ENCODE measurements around the gene SEC14L5. TPM values are rescaled to one million over a fixed set of nuclear protein-coding genes. Genes with fewer than 3 reads are reported as not detected.
A peak's percentile ranks its signal among the peaks of the same experiment; 100 is the strongest.

SEC14L5 gene
- total RNA-seq, 1 donor, result under 0.01 TPM

GRCh38 chr16:5054876-5055865 lies 97.0 kb downstream of the SEC14L5 start:
- no peak overlapping the region for H3K4me3 ChIP-seq (ENCODE audit: insufficient read depth, low read length)
- no peak for DNase-seq (ENCODE audit: insufficient read length, low spot score, missing footprints)
- H3K4me1 ChIP-seq (ENCODE audit: insufficient read depth, low read length), result no peaks in the 10 kb centered on the region
- H3K4me2 ChIP-seq (ENCODE audit: insufficient read depth, low read length), result no peak overlapping the region
- H4K20me1 ChIP-seq (ENCODE audit: insufficient read depth, low read length), result no peaks in the 10 kb centered on the region
- H3K27ac ChIP-seq (ENCODE audit: low read depth, low read length), result no peak overlapping the region
- no peak overlapping the region for H2AFZ ChIP-seq (ENCODE audit: low read length)
- H3K79me2 ChIP-seq (ENCODE audit: insufficient read depth, low read length), result no peaks in the 10 kb centered on the region
- TF ChIP-seq CTCF (IDR thresholded peaks at IDR 0.05; ENCODE audit: extremely low read depth, low read depth, low read length), result no peak
- peaks cover 5% of the 10 kb centered on the region for H3K27me3 ChIP-seq (ENCODE audit: insufficient read depth, low read length)
- no peaks in the 10 kb centered on the region for H3K36me3 ChIP-seq (ENCODE audit: insufficient read depth, low read length)
- no peaks in the 10 kb centered on the region for H3K9me3 ChIP-seq (ENCODE audit: low read depth, low read length)

GRCh38 chr16:5056352-5056751 lies 98.2 kb downstream of the SEC14L5 start:
- peaks cover 3% of the 10 kb centered on the region for H3K27me3 ChIP-seq (ENCODE audit: insufficient read depth, low read length)
- H3K36me3 ChIP-seq (ENCODE audit: insufficient read depth, low read length), result no peaks in the 10 kb centered on the region
- DNase-seq (ENCODE audit: insufficient read length, low spot score, missing footprints), result peak; percentile 88
- H3K4me1 ChIP-seq (ENCODE audit: insufficient read depth, low read length), result no peaks in the 10 kb centered on the region
- H3K4me3 ChIP-seq (ENCODE audit: insufficient read depth, low read length), result no peak overlapping the region
- no peaks in the 10 kb centered on the region for H4K20me1 ChIP-seq (ENCODE audit: insufficient read depth, low read length)
- no peaks in the 10 kb centered on the region for H3K9me3 ChIP-seq (ENCODE audit: low read depth, low read length)
- no peak overlapping the region for H3K4me2 ChIP-seq (ENCODE audit: insufficient read depth, low read length)
- no peak overlapping the region for H3K27ac ChIP-seq (ENCODE audit: low read depth, low read length)
- no peaks in the 10 kb centered on the region for H3K79me2 ChIP-seq (ENCODE audit: insufficient read depth, low read length)
- H2AFZ ChIP-seq (ENCODE audit: low read length), result peak overlapping the region; percentile 6
- TF ChIP-seq CTCF (IDR thresholded peaks at IDR 0.05; ENCODE audit: extremely low read depth, low read depth, low read length), result peak; percentile 51

- Histone ChIP-seq H3K4me1 (ENCODE audit: insufficient read depth, low read length) (no peaks in the 10 kb centered on the region), H4K20me1 (ENCODE audit: insufficient read depth, low read length) (no peaks in the 10 kb centered on the region), H3K27ac (ENCODE audit: low read depth, low read length) (no peak overlapping the region), H3K4me2 (ENCODE audit: insufficient read depth, low read length) (no peak overlapping the region), H3K9me3 (ENCODE audit: low read depth, low read length) (no peaks in the 10 kb centered on the region), H2AFZ (ENCODE audit: low read length) (no peak overlapping the region), H3K36me3 (ENCODE audit: insufficient read depth, low read length) (no peaks in the 10 kb centered on the region), H3K79me2 (ENCODE audit: insufficient read depth, low read length) (no peaks in the 10 kb centered on the region), H3K27me3 (ENCODE audit: insufficient read depth, low read length) (peaks cover 16% of the 10 kb centered on the region), H3K4me3 (ENCODE audit: insufficient read depth, low read length) (no peak overlapping the region)
- peak; percentile 14 for TF ChIP-seq CTCF (IDR thresholded peaks at IDR 0.05; ENCODE audit: extremely low read depth, low read depth, low read length)
- no peak for DNase-seq (ENCODE audit: insufficient read length, low spot score, missing footprints)
Observed at GRCh38 chr16:5058476-5058875, 100.3 kb downstream of the SEC14L5 start.

- H4K20me1 ChIP-seq (ENCODE audit: insufficient read depth, low read length), result no peaks in the 10 kb centered on the region
- no peak overlapping the region for H3K4me2 ChIP-seq (ENCODE audit: insufficient read depth, low read length)
- H3K9me3 ChIP-seq (ENCODE audit: low read depth, low read length), result no peaks in the 10 kb centered on the region
- H3K4me3 ChIP-seq (ENCODE audit: insufficient read depth, low read length), result no peak overlapping the region
- peaks cover 20% of the 10 kb centered on the region for H3K27me3 ChIP-seq (ENCODE audit: insufficient read depth, low read length)
- H3K27ac ChIP-seq (ENCODE audit: low read depth, low read length), result no peak overlapping the region
- no peaks in the 10 kb centered on the region for H3K79me2 ChIP-seq (ENCODE audit: insufficient read depth, low read length)
- TF ChIP-seq CTCF (IDR thresholded peaks at IDR 0.05; ENCODE audit: extremely low read depth, low read depth, low read length), result no peak
- DNase-seq (ENCODE audit: insufficient read length, low spot score, missing footprints), result no peak
- no peaks in the 10 kb centered on the region for H3K4me1 ChIP-seq (ENCODE audit: insufficient read depth, low read length)
- H3K36me3 ChIP-seq (ENCODE audit: insufficient read depth, low read length), result no peaks in the 10 kb centered on the region
- no peak overlapping the region for H2AFZ ChIP-seq (ENCODE audit: low read length)
Observed at GRCh38 chr16:5059386-5060072, 101.4 kb downstream of the SEC14L5 start.

Data from osteoblast (primary cell).